Liver (tissue), 9 donors: Measurements from ENCODE around the gene SPG21. TPM values are rescaled to one million over a fixed set of nuclear protein-coding genes. Genes with fewer than 3 reads are reported as not detected.

Experiments used
- DNase-seq: peaks from one replicate; pipeline ENCODE4 v3.0.0-alpha.2; 2017; ENCODE audit warnings: low spot score
- H3K27ac ChIP-seq, 2 donors: one replicate each; pipeline ENCODE4 v1.7.0; 2013; ENCODE audit warnings: inconsistent platforms in 2 of 2, low read length in 2 of 2, control low read depth in 1 of 2, low read depth in 1 of 2, mild to moderate bottlenecking in 1 of 2
- H3K27me3 ChIP-seq, 4 donors: one replicate each; pipeline versions ENCODE4 v1.6.1 to v1.7.0; 2013; ENCODE audit warnings: low read length in 3 of 4, inconsistent platforms in 1 of 4, mild to moderate bottlenecking in 1 of 4, moderate library complexity in 1 of 4; ENCODE audit not compliant: control insufficient read depth in 4 of 4, insufficient read depth in 4 of 4
- H3K36me3 ChIP-seq, 4 donors: one replicate each; pipeline versions ENCODE4 v1.6.1 to v1.7.0; 2013; ENCODE audit warnings: low read length in 3 of 4, mild to moderate bottlenecking in 3 of 4, low read depth in 1 of 4, moderate library complexity in 1 of 4; ENCODE audit not compliant: control insufficient read depth in 4 of 4, insufficient read depth in 3 of 4
- H3K4me1 ChIP-seq, 4 donors: one replicate each; pipeline versions ENCODE4 v1.6.1 to v1.7.0; 2013; ENCODE audit warnings: low read length in 3 of 4, mild to moderate bottlenecking in 3 of 4, moderate library complexity in 1 of 4; ENCODE audit not compliant: control insufficient read depth in 4 of 4, insufficient read depth in 4 of 4
- H3K4me3 ChIP-seq, 3 donors: one replicate each; pipeline versions ENCODE4 v1.6.1 to v1.7.0; 2013; ENCODE audit warnings: low read length in 3 of 3, control low read depth in 1 of 3, low read depth in 1 of 3, mild to moderate bottlenecking in 1 of 3
- H3K9ac ChIP-seq, 2 donors: one replicate each; pipeline ENCODE4 v1.7.0; 2013; ENCODE audit warnings: low read length in 2 of 2, mild to moderate bottlenecking in 2 of 2, moderate library complexity in 2 of 2, control low read depth in 1 of 2, low read depth in 1 of 2
- H3K9me3 ChIP-seq, 4 donors: one replicate each; pipeline versions ENCODE4 v1.6.1 to v1.7.0; 2013; ENCODE audit warnings: low read length in 3 of 4; ENCODE audit not compliant: control insufficient read depth in 4 of 4
- ATF3 ChIP-seq: IDR thresholded peaks from 2 replicates; pipeline ENCODE4 v1.6.1; 2016; ENCODE audit warnings: antibody characterized with exemption
- EGR1 ChIP-seq, 2 donors: IDR thresholded peaks; 2 replicates each; pipeline ENCODE4 v1.6.1; 2016 to 2018; ENCODE audit warnings: antibody characterized with exemption in 2 of 2, low read depth in 2 of 2
- FOXA1 ChIP-seq: IDR thresholded peaks from 2 replicates; pipeline ENCODE4 v1.6.1; 2016; ENCODE audit warnings: antibody characterized with exemption
- FOXA2 ChIP-seq: IDR thresholded peaks from 2 replicates; pipeline ENCODE4 v1.6.1; 2016; ENCODE audit warnings: antibody characterized with exemption
- GABPA ChIP-seq, 2 donors: IDR thresholded peaks in 1 of 2; conservative IDR thresholded peaks in 1 of 2; 2 replicates each; pipeline ENCODE4 v1.6.1; 2016; ENCODE audit warnings: antibody characterized with exemption in 2 of 2, mild to moderate bottlenecking in 1 of 2, moderate library complexity in 1 of 2
- HNF4A ChIP-seq, 2 donors: conservative IDR thresholded peaks; 2 replicates each; pipeline ENCODE4 v1.6.1; 2016; ENCODE audit warnings: antibody characterized with exemption in 2 of 2, mild to moderate bottlenecking in 2 of 2
- HNF4G ChIP-seq: IDR thresholded peaks from 2 replicates; pipeline ENCODE4 v1.6.1; 2016; ENCODE audit warnings: antibody characterized with exemption
- JUND ChIP-seq, 2 donors: IDR thresholded peaks; 2 replicates each; pipeline ENCODE4 v1.6.1; 2016; ENCODE audit warnings: antibody characterized with exemption in 2 of 2
- NR2F2 ChIP-seq: IDR thresholded peaks from 2 replicates; pipeline ENCODE4 v1.6.1; 2016; ENCODE audit warnings: antibody characterized with exemption
- RAD21 ChIP-seq, 2 donors: IDR thresholded peaks; 2 replicates each; pipeline ENCODE4 v1.6.1; 2016; ENCODE audit warnings: antibody characterized with exemption in 2 of 2, mild to moderate bottlenecking in 2 of 2
- RXRA ChIP-seq, 2 donors: IDR thresholded peaks; 2 replicates each; pipeline ENCODE4 v1.6.1; 2017 to 2018; ENCODE audit warnings: antibody characterized with exemption in 2 of 2, mild to moderate bottlenecking in 1 of 2
- SP1 ChIP-seq: IDR thresholded peaks from 2 replicates; pipeline ENCODE4 v1.6.1; 2018; ENCODE audit warnings: antibody characterized with exemption, mild to moderate bottlenecking
- TAF1 ChIP-seq: conservative IDR thresholded peaks from 2 replicates; pipeline ENCODE4 v1.6.1; 2016; ENCODE audit warnings: antibody characterized with exemption, mild to moderate bottlenecking
- YY1 ChIP-seq: IDR thresholded peaks from 2 replicates; pipeline ENCODE4 v1.6.1; 2016; ENCODE audit warnings: antibody characterized with exemption, mild to moderate bottlenecking
- ZBTB33 ChIP-seq: IDR thresholded peaks from 2 replicates; pipeline ENCODE4 v1.6.1; 2016; ENCODE audit warnings: antibody characterized with exemption
- WGBS: extraction: QIAGEN DNeasy Blood & Tissue Kit; methylation state at CpG from one replicate; pipeline ENCODE4 v1.1.7; 2013; 5-methylcytosine and 5-hydroxymethylcytosine counted together
- polyA plus RNA-seq, 2 donors: library from polyadenylated mRNA; stranded (reverse) in 1 of 2; unstranded in 1 of 2; fragments of 200-250 nt in 1 of 2; fragments of >200 nt in 1 of 2; fragmentation: Nextera tagmentation in 1 of 2; extraction: Ambion mirVana in 1 of 2; gene quantifications; one replicate each; pipeline versions ENCODE4 v1.2.1 to v1.2.3, GENCODE V29; 2013 to 2015
- total RNA-seq, 2 donors: library from RNA; depleted of rRNA; stranded (reverse); fragments of >200 nt; gene quantifications; one replicate each; pipeline ENCODE4 v1.2.3, GENCODE V29; 2014
- TF ChIP-seq, protein P1 (sequence below): IDR thresholded peaks from 2 replicates; pipeline ENCODE4 v1.6.1; 2016; ENCODE audit warnings: antibody characterized with exemption
- TF ChIP-seq, protein P2 (sequence below): IDR thresholded peaks from 2 replicates; pipeline ENCODE4 v1.6.1; 2016; ENCODE audit warnings: antibody characterized with exemption, mild to moderate bottlenecking
- TF ChIP-seq, protein P3 (sequence below): fragments of 150-350 bp; IDR thresholded peaks from 2 replicates; pipeline ENCODE4 v1.5.1; 2017; ENCODE audit warnings: improper control_type of control experiment, low read depth, low read length; ENCODE audit not compliant: missing input control
- donor health status: healthy.
- donor health status: healthy.
- donor health status: healthy.
- donor health status: healthy.
- donor health status: healthy.

Gene SPG21
- total and polyA plus RNA-seq, 4 donors = 27.4 to 50.7 (median 41.2) TPM

DNA sequence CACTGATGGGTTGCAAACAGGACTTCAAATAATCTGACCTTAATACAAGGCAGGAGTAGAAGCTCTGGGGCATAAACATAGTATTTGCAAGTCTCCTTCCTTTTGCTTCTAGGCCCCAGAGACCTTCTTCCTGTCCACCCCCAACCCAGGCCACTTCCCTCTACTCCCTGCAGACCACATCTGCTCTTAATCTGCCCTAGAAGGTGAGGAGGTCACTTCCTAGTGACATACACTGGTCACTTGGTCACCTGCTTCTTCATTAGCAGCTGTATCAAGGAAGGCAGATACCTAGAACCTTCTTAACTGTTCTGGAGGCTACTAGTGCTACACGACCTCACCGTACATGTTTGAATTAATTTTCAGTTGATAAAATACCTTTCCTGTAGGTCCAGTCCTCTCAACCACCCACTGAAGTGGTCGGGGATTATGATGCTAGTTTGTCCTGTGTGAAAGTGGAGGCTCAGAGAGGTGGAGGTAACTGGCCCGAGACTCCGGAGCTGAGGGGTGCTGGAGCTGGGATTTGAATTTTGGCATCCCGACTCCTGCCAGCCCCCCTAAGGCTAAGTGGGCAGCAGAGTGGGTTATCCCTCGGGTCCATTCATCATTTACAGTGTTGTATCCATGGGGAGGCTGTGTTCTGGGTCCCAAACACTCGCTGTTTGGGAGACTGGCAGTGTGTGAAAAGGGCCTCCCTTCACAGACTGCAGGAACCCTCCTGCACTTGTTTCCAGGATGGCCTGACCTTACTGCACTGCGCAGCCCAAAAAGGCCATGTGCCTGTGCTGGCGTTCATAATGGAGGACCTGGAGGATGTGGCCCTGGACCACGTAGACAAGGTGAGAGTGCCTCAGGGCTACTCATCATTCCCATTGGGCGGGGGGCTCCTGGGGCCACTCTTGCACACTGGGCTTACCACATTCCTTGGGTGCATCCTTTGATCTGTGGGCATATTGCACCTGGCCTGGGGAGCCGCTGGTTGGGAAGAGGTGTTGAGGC is 64.1 kb downstream of the SPG21 start:
- DNase-seq = no peak
- Histone ChIP-seq H3K4me1 (peaks cover 0 to 2% (median 0%) of the 10 kb centered on the region in 4 donors), H3K9ac (no peak overlapping the region), H3K9me3 (no peaks in the 10 kb centered on the region), H3K4me3 (no peak overlapping the region), H3K36me3 (no peaks in the 10 kb centered on the region), H3K27ac (no peak overlapping the region), H3K27me3 (no peaks in the 10 kb centered on the region)
- 91% methylated on average over 13 of the region's 13 CpGs for WGBS
- TF ChIP-seq HNF4A (conservative IDR thresholded peaks at IDR 0.05) (no peak), ZBTB33 (no peak), ATF3 (no peak), GABPA (IDR thresholded peaks at IDR 0.05 in 1 of 2, conservative IDR thresholded peaks at IDR 0.05 in 1 of 2) (no peak), NR2F2 (no peak), YY1 (no peak), TAF1 (no peak), RAD21 (IDR thresholded peaks at IDR 0.05) (no peak), SP1 (no peak), JUND (IDR thresholded peaks at IDR 0.05) (no peak), EGR1 (IDR thresholded peaks at IDR 0.05; ENCODE audit: low read depth in 2 of 2) (no peak)
- TF ChIP-seq, protein P1, sequence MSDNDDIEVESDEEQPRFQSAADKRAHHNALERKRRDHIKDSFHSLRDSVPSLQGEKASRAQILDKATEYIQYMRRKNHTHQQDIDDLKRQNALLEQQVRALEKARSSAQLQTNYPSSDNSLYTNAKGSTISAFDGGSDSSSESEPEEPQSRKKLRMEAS = no peak
- TF ChIP-seq, protein P2, sequence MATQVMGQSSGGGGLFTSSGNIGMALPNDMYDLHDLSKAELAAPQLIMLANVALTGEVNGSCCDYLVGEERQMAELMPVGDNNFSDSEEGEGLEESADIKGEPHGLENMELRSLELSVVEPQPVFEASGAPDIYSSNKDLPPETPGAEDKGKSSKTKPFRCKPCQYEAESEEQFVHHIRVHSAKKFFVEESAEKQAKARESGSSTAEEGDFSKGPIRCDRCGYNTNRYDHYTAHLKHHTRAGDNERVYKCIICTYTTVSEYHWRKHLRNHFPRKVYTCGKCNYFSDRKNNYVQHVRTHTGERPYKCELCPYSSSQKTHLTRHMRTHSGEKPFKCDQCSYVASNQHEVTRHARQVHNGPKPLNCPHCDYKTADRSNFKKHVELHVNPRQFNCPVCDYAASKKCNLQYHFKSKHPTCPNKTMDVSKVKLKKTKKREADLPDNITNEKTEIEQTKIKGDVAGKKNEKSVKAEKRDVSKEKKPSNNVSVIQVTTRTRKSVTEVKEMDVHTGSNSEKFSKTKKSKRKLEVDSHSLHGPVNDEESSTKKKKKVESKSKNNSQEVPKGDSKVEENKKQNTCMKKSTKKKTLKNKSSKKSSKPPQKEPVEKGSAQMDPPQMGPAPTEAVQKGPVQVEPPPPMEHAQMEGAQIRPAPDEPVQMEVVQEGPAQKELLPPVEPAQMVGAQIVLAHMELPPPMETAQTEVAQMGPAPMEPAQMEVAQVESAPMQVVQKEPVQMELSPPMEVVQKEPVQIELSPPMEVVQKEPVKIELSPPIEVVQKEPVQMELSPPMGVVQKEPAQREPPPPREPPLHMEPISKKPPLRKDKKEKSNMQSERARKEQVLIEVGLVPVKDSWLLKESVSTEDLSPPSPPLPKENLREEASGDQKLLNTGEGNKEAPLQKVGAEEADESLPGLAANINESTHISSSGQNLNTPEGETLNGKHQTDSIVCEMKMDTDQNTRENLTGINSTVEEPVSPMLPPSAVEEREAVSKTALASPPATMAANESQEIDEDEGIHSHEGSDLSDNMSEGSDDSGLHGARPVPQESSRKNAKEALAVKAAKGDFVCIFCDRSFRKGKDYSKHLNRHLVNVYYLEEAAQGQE = no peak

DNA sequence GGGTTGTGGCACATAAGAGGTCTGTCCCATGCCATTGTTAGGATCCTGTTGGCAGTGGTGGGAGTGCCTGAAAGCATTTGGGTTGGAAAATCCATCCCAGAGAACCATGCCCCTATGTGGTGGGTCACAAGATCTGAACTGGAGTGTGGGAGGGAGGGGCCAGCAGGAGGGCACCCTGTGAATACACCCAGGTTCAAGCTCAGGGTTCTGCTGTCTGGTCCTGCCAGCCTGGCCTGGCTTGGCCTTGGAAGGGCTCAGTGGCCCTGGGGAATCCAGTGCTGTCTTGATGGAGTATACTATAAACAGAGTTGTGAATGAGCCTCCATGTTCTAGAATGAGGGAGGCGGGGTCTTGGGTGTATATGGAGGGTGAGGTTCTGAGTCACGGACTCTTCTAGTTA is 66.2 kb downstream of the SPG21 start:
- H3K27me3 ChIP-seq = no peaks in the 10 kb centered on the region
- no peak overlapping the region for H3K4me3 ChIP-seq
- H3K4me1 ChIP-seq = peaks cover 0 to 2% (median 0%) of the 10 kb centered on the region in 4 donors
- no peak overlapping the region for H3K27ac ChIP-seq
- WGBS = 94% methylated on average over 2 of the region's 2 CpGs
- H3K9me3 ChIP-seq = no peaks in the 10 kb centered on the region
- DNase-seq = no peak
- H3K9ac ChIP-seq = no peak overlapping the region
- H3K36me3 ChIP-seq = no peaks in the 10 kb centered on the region
- TF ChIP-seq EGR1 (IDR thresholded peaks at IDR 0.05; ENCODE audit: low read depth in 2 of 2) (no peak), FOXA2 (no peak), SP1 (no peak), NR2F2 (no peak), FOXA1 (no peak), RAD21 (IDR thresholded peaks at IDR 0.05) (no peak), HNF4A (conservative IDR thresholded peaks at IDR 0.05) (no peak), GABPA (IDR thresholded peaks at IDR 0.05 in 1 of 2, conservative IDR thresholded peaks at IDR 0.05 in 1 of 2) (no peak), RXRA (IDR thresholded peaks at IDR 0.05) (no peak), JUND (IDR thresholded peaks at IDR 0.05) (no peak), YY1 (no peak), TAF1 (no peak), HNF4G (no peak)
- TF ChIP-seq, protein P3, sequence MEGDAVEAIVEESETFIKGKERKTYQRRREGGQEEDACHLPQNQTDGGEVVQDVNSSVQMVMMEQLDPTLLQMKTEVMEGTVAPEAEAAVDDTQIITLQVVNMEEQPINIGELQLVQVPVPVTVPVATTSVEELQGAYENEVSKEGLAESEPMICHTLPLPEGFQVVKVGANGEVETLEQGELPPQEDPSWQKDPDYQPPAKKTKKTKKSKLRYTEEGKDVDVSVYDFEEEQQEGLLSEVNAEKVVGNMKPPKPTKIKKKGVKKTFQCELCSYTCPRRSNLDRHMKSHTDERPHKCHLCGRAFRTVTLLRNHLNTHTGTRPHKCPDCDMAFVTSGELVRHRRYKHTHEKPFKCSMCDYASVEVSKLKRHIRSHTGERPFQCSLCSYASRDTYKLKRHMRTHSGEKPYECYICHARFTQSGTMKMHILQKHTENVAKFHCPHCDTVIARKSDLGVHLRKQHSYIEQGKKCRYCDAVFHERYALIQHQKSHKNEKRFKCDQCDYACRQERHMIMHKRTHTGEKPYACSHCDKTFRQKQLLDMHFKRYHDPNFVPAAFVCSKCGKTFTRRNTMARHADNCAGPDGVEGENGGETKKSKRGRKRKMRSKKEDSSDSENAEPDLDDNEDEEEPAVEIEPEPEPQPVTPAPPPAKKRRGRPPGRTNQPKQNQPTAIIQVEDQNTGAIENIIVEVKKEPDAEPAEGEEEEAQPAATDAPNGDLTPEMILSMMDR = no peak
